Measurements from ENCODE around the gene INF2. TPM values are rescaled to one million over a fixed set of nuclear protein-coding genes. Genes with fewer than 3 reads are reported as not detected.

Gene INF2
- total RNA-seq, 1 donor from 2014 or later, result 93.8 TPM

DNA sequence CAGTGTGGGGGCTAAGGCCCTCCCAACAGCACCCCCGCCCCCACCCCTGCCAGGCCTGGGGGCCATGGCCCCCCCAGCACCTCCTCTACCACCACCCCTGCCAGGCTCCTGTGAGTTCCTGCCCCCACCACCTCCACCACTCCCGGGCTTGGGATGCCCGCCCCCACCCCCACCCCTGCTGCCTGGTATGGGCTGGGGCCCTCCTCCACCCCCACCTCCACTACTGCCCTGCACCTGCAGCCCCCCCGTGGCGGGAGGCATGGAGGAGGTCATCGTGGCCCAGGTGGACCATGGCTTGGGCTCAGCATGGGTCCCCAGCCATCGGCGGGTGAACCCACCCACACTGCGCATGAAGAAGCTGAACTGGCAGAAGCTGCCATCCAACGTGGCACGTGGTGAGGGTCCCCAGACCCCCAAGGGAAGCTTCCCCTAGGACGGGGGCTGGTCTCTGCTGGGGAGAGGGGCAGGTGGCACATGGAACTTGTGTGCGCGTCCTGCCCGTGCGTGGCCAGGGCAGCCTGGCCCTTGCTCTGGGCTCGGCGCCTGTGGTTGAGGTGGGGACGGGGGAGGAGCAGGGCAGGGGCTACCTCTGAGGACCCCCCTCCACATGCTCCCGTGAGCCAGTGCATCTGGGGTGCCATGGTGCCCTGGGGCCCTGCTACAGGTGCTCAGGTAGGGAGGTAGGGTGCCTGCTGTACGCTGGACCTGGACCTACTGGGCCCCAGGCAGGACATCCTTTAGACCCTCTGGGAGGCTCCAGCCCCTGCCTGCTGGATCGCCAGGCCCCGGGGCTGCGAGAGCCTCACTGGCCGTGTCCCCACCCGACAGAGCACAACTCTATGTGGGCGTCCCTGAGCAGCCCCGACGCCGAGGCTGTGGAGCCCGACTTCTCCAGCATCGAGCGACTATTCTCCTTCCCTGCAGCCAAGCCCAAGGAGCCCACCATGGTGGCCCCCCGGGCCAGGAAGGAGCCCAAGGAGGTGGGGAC is 18.5 kb downstream of the INF2 start:
- no peak for DNase-seq (ENCODE audit: low spot score)
- Mint-ChIP-seq H3K4me1 (ENCODE audit: low read depth) (no peaks in the 10 kb centered on the region), H3K4me3 (ENCODE audit: low read depth) (no peak overlapping the region), H3K27me3 (ENCODE audit: low read depth) (no peaks in the 10 kb centered on the region), H3K9me3 (no peaks in the 10 kb centered on the region), H3K27ac (no peak overlapping the region), H3K36me3 (ENCODE audit: low read depth) (peaks cover 24% of the 10 kb centered on the region)
- intact Hi-C loops (cut with micrococcal nuclease), result loop anchor here (1.0 kb wide), 1 partner anchor 58 kb away; no protein-coding TSS in a partner anchor

- no peaks in the 10 kb centered on the region for H3K27me3 Mint-ChIP-seq (ENCODE audit: low read depth)
- intact Hi-C loops (cut with micrococcal nuclease), result loop anchor here (1.0 kb wide), 1 partner anchor 58 kb away; no protein-coding TSS in a partner anchor
These were observed 19.3 kb downstream of the INF2 start for GRCh38 chr14:104708606-104709268.

DNA sequence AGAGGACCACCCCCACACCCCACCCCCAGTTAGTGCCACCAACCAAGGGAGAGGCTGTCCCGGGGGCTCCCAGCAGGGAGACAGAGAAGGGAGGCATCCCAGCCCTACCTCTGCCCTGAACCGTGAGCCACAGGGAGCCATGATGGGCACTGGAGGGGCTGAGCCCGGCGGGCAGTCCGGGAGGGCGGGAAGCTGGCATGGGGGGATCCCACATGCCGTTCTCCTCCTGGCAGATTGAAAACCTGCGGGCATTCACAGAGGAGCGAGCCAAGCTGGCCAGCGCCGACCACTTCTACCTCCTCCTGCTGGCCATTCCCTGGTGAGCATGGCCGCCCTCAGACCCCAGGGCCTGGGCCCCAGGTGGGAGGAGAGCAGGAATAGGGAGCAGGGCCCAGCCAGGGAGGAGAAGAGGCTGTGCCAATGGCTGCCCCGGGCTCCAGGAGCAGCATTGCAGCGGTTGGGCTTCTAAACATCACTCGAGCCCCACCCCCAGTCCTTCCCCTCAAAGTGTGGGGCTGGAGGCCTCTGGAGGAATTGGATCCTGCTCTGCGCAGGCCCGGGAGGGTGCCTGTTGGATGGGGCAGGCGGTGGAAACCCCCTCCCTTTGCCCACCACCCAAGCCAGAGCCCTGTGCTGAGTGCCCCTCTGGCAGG is 20.1 kb downstream of the INF2 start:
- Mint-ChIP-seq H3K4me3 (ENCODE audit: low read depth) (no peak overlapping the region), H3K4me1 (ENCODE audit: low read depth) (no peaks in the 10 kb centered on the region), H3K27ac (no peak overlapping the region), H3K36me3 (ENCODE audit: low read depth) (peaks cover 20% of the 10 kb centered on the region), H3K27me3 (ENCODE audit: low read depth) (no peaks in the 10 kb centered on the region), H3K9me3 (no peaks in the 10 kb centered on the region)
- no peak for DNase-seq (ENCODE audit: low spot score)
- intact Hi-C loops (cut with micrococcal nuclease), result no loop called here

More at GRCh38 chr14:104708606-104709268, 19.3 kb downstream of the INF2 start:
- DNase-seq (ENCODE audit: low spot score), result peak; percentile 68
- H3K4me1 Mint-ChIP-seq (ENCODE audit: low read depth), result no peaks in the 10 kb centered on the region
- peaks cover 20% of the 10 kb centered on the region for H3K36me3 Mint-ChIP-seq (ENCODE audit: low read depth)
- no peak overlapping the region for H3K27ac Mint-ChIP-seq
- no peak overlapping the region for H3K4me3 Mint-ChIP-seq (ENCODE audit: low read depth)
- no peaks in the 10 kb centered on the region for H3K9me3 Mint-ChIP-seq

- Mint-ChIP-seq H3K9me3 (no peaks in the 10 kb centered on the region), H3K4me3 (ENCODE audit: low read depth) (no peak overlapping the region), H3K27ac (no peak overlapping the region), H3K36me3 (ENCODE audit: low read depth) (peaks cover 17% of the 10 kb centered on the region), H3K27me3 (ENCODE audit: low read depth) (no peaks in the 10 kb centered on the region), H3K4me1 (ENCODE audit: low read depth) (no peaks in the 10 kb centered on the region)
- intact Hi-C loops (cut with micrococcal nuclease), result no loop called here
- no peak for DNase-seq (ENCODE audit: low spot score)
These were observed 20.8 kb downstream of the INF2 start for GRCh38 chr14:104710071-104710735.

- H3K36me3 Mint-ChIP-seq (ENCODE audit: low read depth), result peaks cover 20% of the 10 kb centered on the region
- H3K4me1 Mint-ChIP-seq (ENCODE audit: low read depth), result no peaks in the 10 kb centered on the region
- intact Hi-C loops (cut with micrococcal nuclease), result no loop called here
- H3K9me3 Mint-ChIP-seq, result no peaks in the 10 kb centered on the region
- DNase-seq (ENCODE audit: low spot score), result no peak
- H3K27me3 Mint-ChIP-seq (ENCODE audit: low read depth), result no peaks in the 10 kb centered on the region
- no peak overlapping the region for H3K27ac Mint-ChIP-seq
- H3K4me3 Mint-ChIP-seq (ENCODE audit: low read depth), result no peak overlapping the region
These were observed 23.7 kb downstream of the INF2 start for GRCh38 chr14:104712881-104713734.

DNA sequence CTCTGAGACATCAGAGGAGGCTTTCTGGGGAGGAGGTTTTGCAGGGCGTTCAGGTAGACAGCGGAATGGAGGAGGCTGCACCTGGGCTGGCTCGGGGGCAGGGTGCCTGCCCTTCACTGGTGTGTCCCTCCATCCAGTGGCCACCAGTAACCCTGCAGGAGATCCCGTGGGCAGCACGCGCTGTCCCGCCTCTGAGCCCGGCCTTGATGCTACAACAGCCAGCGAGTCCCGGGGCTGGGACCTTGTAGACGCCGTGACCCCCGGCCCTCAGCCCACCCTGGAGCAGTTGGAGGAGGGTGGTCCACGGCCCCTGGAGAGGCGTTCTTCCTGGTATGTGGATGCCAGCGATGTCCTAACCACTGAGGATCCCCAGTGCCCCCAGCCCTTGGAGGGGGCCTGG is 24.6 kb downstream of the INF2 start:
- peaks cover 17% of the 10 kb centered on the region for H3K36me3 Mint-ChIP-seq (ENCODE audit: low read depth)
- intact Hi-C loops (cut with micrococcal nuclease), result no loop called here
- no peaks in the 10 kb centered on the region for H3K27me3 Mint-ChIP-seq (ENCODE audit: low read depth)
- H3K4me1 Mint-ChIP-seq (ENCODE audit: low read depth), result no peaks in the 10 kb centered on the region
- no peaks in the 10 kb centered on the region for H3K9me3 Mint-ChIP-seq
- no peak for DNase-seq (ENCODE audit: low spot score)
- H3K4me3 Mint-ChIP-seq (ENCODE audit: low read depth), result no peak overlapping the region
- no peak overlapping the region for H3K27ac Mint-ChIP-seq

DNA sequence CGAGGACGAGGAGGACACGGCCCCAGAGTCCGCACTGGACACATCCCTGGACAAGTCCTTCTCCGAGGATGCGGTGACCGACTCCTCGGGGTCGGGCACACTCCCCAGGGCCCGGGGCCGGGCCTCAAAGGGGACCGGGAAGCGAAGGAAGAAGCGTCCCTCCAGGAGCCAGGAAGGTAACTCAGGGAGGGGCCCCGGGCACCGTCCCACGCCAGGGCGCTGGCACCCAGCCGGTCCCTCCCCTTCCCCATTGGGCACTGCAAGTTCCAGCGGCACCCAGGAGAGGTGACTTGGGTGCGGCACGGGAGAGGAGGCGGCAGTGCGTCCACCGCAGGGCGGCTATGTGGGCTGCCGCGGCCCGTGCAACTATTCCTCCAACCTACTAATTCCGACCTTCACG is 25.3 kb downstream of the INF2 start:
- Mint-ChIP-seq H3K9me3 (no peaks in the 10 kb centered on the region), H3K4me3 (ENCODE audit: low read depth) (no peak overlapping the region), H3K36me3 (ENCODE audit: low read depth) (peaks cover 18% of the 10 kb centered on the region), H3K27ac (no peak overlapping the region), H3K4me1 (ENCODE audit: low read depth) (no peaks in the 10 kb centered on the region), H3K27me3 (ENCODE audit: low read depth) (no peaks in the 10 kb centered on the region)
- DNase-seq (ENCODE audit: low spot score), result no peak
- intact Hi-C loops (cut with micrococcal nuclease), result no loop called here

- Mint-ChIP-seq H3K27me3 (ENCODE audit: low read depth) (no peaks in the 10 kb centered on the region), H3K27ac (no peak overlapping the region), H3K4me1 (ENCODE audit: low read depth) (no peaks in the 10 kb centered on the region), H3K9me3 (no peaks in the 10 kb centered on the region), H3K4me3 (ENCODE audit: low read depth) (no peak overlapping the region), H3K36me3 (ENCODE audit: low read depth) (peaks cover 18% of the 10 kb centered on the region)
- DNase-seq (ENCODE audit: low spot score), result no peak
- intact Hi-C loops (cut with micrococcal nuclease), result no loop called here
These were observed 26.0 kb downstream of the INF2 start for GRCh38 chr14:104715416-104715815.

DNA sequence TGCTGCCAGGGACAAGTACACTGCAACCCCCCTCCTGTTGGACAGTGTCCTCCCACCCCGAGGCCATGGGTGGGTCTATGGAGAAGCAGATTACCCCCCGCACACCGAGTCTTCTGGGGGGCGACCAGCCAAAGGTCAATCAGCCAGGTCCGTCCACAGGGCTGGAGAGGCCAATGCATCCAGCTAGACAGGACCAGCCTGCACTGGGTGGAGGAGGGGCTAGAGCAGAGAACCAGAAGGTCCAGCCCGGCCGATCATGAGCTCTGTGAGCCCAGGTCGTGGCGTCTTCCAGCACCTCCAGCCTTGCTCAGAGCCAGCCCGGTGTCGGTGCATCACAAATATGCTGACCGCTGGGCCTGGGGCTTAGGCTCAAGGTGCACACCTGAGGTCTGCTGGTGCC is 26.5 kb downstream of the INF2 start:
- Mint-ChIP-seq H3K36me3 (ENCODE audit: low read depth) (peaks cover 17% of the 10 kb centered on the region), H3K9me3 (no peaks in the 10 kb centered on the region), H3K27me3 (ENCODE audit: low read depth) (no peaks in the 10 kb centered on the region), H3K4me3 (ENCODE audit: low read depth) (no peak overlapping the region), H3K27ac (no peak overlapping the region), H3K4me1 (ENCODE audit: low read depth) (no peaks in the 10 kb centered on the region)
- intact Hi-C loops (cut with micrococcal nuclease), result no loop called here
- no peak for DNase-seq (ENCODE audit: low spot score)

DNA sequence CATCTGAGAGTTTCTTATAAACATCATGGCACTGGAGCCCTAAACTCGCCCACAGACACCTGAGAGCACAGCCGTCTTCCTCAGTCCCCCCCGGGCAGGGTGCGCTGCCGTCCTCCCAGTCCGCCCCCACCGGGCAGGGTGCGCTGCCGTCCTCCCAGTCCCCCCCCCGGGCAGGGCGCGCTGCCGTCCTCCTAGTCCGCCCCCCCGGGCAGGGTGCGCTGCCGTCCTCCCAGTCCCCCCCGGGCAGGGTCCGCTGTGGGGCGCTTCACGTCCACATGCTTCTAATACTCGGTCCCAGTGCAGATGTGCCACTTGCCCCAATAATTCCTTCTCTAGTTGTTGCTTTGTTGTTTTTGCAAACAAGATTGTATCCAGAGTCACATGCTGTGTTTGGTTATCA is 27.7 kb downstream of the INF2 start:
- Mint-ChIP-seq H3K27me3 (ENCODE audit: low read depth) (no peaks in the 10 kb centered on the region), H3K36me3 (ENCODE audit: low read depth) (peaks cover 17% of the 10 kb centered on the region), H3K27ac (no peak overlapping the region), H3K9me3 (no peaks in the 10 kb centered on the region), H3K4me3 (ENCODE audit: low read depth) (no peak overlapping the region), H3K4me1 (ENCODE audit: low read depth) (no peaks in the 10 kb centered on the region)
- DNase-seq (ENCODE audit: low spot score), result no peak
- intact Hi-C loops (cut with micrococcal nuclease), result no loop called here

DNA sequence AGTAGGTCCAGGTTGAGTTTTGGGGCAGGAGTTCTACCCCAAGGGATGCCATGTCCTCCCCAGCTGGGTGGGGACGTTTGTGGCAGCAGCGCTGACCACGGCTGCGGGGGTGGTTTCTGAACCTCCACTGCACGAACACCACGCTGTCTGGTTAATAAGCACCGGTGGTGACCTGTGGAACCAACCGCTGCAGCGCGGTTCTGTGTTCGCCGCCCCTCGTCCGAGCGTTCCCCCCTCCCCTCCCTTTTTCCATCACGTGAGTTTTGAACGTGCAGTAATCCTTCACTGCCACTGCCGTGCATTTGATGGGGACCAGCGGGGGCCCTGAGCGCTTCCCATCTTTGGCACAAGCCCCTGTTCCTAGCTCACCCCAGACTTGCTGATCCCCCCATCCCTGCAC is 28.2 kb downstream of the INF2 start:
- no peaks in the 10 kb centered on the region for H3K27me3 Mint-ChIP-seq (ENCODE audit: low read depth)
- DNase-seq (ENCODE audit: low spot score), result no peak
- intact Hi-C loops (cut with micrococcal nuclease), result no loop called here
- no peak overlapping the region for H3K4me3 Mint-ChIP-seq (ENCODE audit: low read depth)
- H3K27ac Mint-ChIP-seq, result no peak overlapping the region
- no peaks in the 10 kb centered on the region for H3K4me1 Mint-ChIP-seq (ENCODE audit: low read depth)
- H3K36me3 Mint-ChIP-seq (ENCODE audit: low read depth), result peaks cover 17% of the 10 kb centered on the region
- H3K9me3 Mint-ChIP-seq, result no peaks in the 10 kb centered on the region

DNA sequence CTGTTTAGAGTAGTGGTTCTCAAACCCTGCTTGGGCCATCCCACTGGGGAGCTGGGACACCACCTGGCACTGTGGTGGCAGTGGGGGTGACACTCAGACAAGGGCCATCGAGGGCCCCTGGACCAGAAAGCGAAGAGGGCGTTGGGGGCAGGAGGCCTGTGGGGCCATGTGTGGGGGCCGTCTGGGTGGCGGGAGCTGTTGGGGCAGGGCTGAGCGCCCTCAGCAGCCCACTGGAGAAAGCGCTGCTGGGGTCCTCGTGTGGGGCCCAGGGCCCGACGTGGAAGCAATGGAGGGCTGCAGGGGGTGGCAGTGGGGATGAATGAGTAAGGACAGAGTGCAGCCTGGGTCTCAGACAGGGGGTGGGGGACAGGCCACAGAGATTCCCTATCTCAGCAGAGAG is 28.7 kb downstream of the INF2 start:
- no peak for DNase-seq (ENCODE audit: low spot score)
- intact Hi-C loops (cut with micrococcal nuclease), result no loop called here
- Mint-ChIP-seq H3K27ac (no peak overlapping the region), H3K36me3 (ENCODE audit: low read depth) (peaks cover 17% of the 10 kb centered on the region), H3K27me3 (ENCODE audit: low read depth) (no peaks in the 10 kb centered on the region), H3K9me3 (no peaks in the 10 kb centered on the region), H3K4me3 (ENCODE audit: low read depth) (no peak overlapping the region), H3K4me1 (ENCODE audit: low read depth) (no peaks in the 10 kb centered on the region)

Measured in activated T-helper 2 cell treated with anti-CD3 and anti-CD28 coated beads, Interferon-gamma antibody, Interleukin-2, Interleukin-4, amounts not matched to agents 10 μg/mL and 5 μg/mL and 100 μg/mL, durations not matched to agents 14 hours and 24 hours and 36 hours (primary cell).